Measurements from ENCODE around the gene NLRP11. TPM values are rescaled to one million over a fixed set of nuclear protein-coding genes. Genes with fewer than 3 reads are reported as not detected.

Gene NLRP11
- total and polyA plus RNA-seq, 2 of the 4 experiments (the other 2 are of a cell fraction) = not detected

GRCh38 chr19:55857149-55857548 lies 25.4 kb upstream of the NLRP11 start:
- H3K9me3 ChIP-seq (ENCODE audit: control insufficient read depth, insufficient read depth, low read length) = peaks cover 40% of the 10 kb centered on the region
- POLR2A ChIA-PET (ENCODE audit: unreplicated experiment) = no interaction called here
- H3K27ac ChIP-seq (ENCODE audit: insufficient read depth, low read length) = no peak overlapping the region

More at GRCh38 chr19:55857149-55857548, 25.4 kb upstream of the NLRP11 start:
- H3K9me1 ChIP-seq (ENCODE audit: insufficient read depth, low read length) = no peaks in the 10 kb centered on the region
- H4K8ac ChIP-seq (ENCODE audit: low read depth in 2 of 2, low read length in 2 of 2) = no peak overlapping the region
- no peak overlapping the region for H4K91ac ChIP-seq (ENCODE audit: insufficient read depth, low read depth, low read length)
- no peak overlapping the region for H3K23ac ChIP-seq (ENCODE audit: low read depth, low read length)
- H3K14ac ChIP-seq (replicated peaks; ENCODE audit: low read depth, low read length) = no peak overlapping the region
- H2AFZ ChIP-seq (replicated peaks; ENCODE audit: low read length, poor library complexity) = no peak overlapping the region
- no peak overlapping the region for H3K4ac ChIP-seq (ENCODE audit: low read depth, low read length)
- no peak overlapping the region for H3K56ac ChIP-seq (ENCODE audit: extremely low read depth, insufficient read depth, low read length)
- no peaks in the 10 kb centered on the region for H4K20me1 ChIP-seq (ENCODE audit: insufficient read depth, low read length)
- no peaks in the 10 kb centered on the region for H3K27me3 ChIP-seq (ENCODE audit: control insufficient read depth, insufficient read depth, low read length)
- no peak overlapping the region for H4K5ac ChIP-seq (ENCODE audit: low read depth, low read length)
- no peak overlapping the region for H3K9ac ChIP-seq (ENCODE audit: low read depth, low read length)
- ATAC-seq (ENCODE audit: low read depth) (no peak), DNase-seq (no peak)
- no peaks in the 10 kb centered on the region for H3K79me1 ChIP-seq (ENCODE audit: low read depth in 1 of 2, low read length in 2 of 2)
- no peak overlapping the region for H3K18ac ChIP-seq (ENCODE audit: low read depth, low read length)
- H2AK9ac ChIP-seq (replicated peaks; ENCODE audit: low read depth, low read length, poor library complexity) = no peak overlapping the region
- no peaks in the 10 kb centered on the region for H3K36me3 ChIP-seq (ENCODE audit: control insufficient read depth, insufficient read depth, low read length)
- H2BK15ac ChIP-seq (ENCODE audit: low read depth, low read length) = no peak overlapping the region
- no peak overlapping the region for H2AK5ac ChIP-seq (ENCODE audit: low read depth, low read length)
- no peak overlapping the region for H3K4me2 ChIP-seq (ENCODE audit: low read depth, low read length)
- in situ Hi-C loops (cut with MboI; ENCODE audit: low sequenced_read_pairs) = no loop called here
- no peaks in the 10 kb centered on the region for H3K4me1 ChIP-seq (ENCODE audit: control insufficient read depth, insufficient read depth, low read length)
- no peak overlapping the region for H2BK5ac ChIP-seq (ENCODE audit: low read depth, low read length, poor library complexity, severe bottlenecking)
- H2BK120ac ChIP-seq (ENCODE audit: low read depth, low read length) = no peak overlapping the region
- CTCF ChIA-PET = no interaction called here
- WGBS, 2 experiments (ENCODE audit: extremely low coverage in 2 of 2, insufficient read length in 1 of 2) = 100% methylated on average over 1 of the region's 4 CpGs; no CpG with 5 or more reads in 1 of the 2 experiments
- no peak overlapping the region for H3K4me3 ChIP-seq (ENCODE audit: insufficient read depth, low read depth, low read length)
- no peak overlapping the region for H2BK20ac ChIP-seq (ENCODE audit: low read depth, low read length)
- BruUV-seq (replicated peaks) = no TSS peak
- dilution Hi-C loops (cut with HindIII; ENCODE audit: low sequenced_read_pairs, unreplicated experiment) = no loop called here
- TF ChIP-seq MXI1 (IDR thresholded peaks at IDR 0.05; ENCODE audit: borderline replicate concordance, low read depth, low read length) (no peak), MAFK (IDR thresholded peaks at IDR 0.05; ENCODE audit: low read depth, low read length) (no peak), CTCF (conservative IDR thresholded peaks at IDR 0.05; ENCODE audit: low read depth, low read length) (no peak), RCOR1 (IDR thresholded peaks at IDR 0.05; ENCODE audit: insufficient replicate concordance, low read length) (no peak), CHD1 (IDR thresholded peaks at IDR 0.05; ENCODE audit: low read depth, low read length) (no peak), CEBPB (IDR thresholded peaks at IDR 0.05; ENCODE audit: low read depth, low read length) (no peak), MAZ (IDR thresholded peaks at IDR 0.05; ENCODE audit: borderline replicate concordance, low read depth, low read length) (no peak), FOS (IDR thresholded peaks at IDR 0.05; ENCODE audit: low read depth, low read length) (no peak), RFX5 (IDR thresholded peaks at IDR 0.05; ENCODE audit: low read depth, low read length) (no peak), RAD21 (IDR thresholded peaks at IDR 0.05; ENCODE audit: low read length) (no peak)
- TF ChIP-seq, protein P1, sequence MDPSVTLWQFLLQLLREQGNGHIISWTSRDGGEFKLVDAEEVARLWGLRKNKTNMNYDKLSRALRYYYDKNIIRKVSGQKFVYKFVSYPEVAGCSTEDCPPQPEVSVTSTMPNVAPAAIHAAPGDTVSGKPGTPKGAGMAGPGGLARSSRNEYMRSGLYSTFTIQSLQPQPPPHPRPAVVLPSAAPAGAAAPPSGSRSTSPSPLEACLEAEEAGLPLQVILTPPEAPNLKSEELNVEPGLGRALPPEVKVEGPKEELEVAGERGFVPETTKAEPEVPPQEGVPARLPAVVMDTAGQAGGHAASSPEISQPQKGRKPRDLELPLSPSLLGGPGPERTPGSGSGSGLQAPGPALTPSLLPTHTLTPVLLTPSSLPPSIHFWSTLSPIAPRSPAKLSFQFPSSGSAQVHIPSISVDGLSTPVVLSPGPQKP (IDR thresholded peaks at IDR 0.05; ENCODE audit: borderline replicate concordance, low read depth, low read length) = no peak
- intact Hi-C loops (cut with micrococcal nuclease) = no loop called here

Measured in IMR-90 (cell line).